Measurements from ENCODE around the gene MVB12B. TPM values are rescaled to one million over a fixed set of nuclear protein-coding genes. Genes with fewer than 3 reads are reported as not detected.

The MVB12B gene
- total RNA-seq, 1 experiment from 2014 or later: 10.9 TPM

DNA sequence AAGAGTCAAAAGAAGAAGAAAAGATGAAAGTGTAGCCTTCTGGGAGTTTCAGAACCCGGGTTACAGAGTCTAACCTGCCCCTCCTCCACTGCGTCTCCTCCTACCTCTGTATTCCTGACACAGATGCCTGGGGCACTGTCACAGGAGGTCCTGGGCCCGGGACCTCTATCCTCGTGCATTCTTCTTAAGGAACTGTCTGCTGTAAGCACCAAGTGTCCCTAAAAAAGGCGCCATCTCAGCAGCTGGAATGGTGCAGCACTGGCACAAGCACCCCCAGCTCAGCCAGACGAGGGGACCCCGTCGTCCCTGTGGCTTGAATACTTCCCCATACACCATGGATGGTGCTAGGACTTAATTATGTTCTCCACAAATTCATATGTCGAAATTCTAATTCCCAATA is 35.8 kb upstream of the MVB12B start:
- Histone ChIP-seq H3K27ac (ENCODE audit: low read depth, low read length) (no peak overlapping the region), H3K36me3 (ENCODE audit: control insufficient read depth in 1 of 2, insufficient read depth in 2 of 2, low read length in 2 of 2) (no peaks in the 10 kb centered on the region), H3K4me1 (ENCODE audit: control insufficient read depth in 1 of 2, insufficient read depth in 2 of 2, low read length in 2 of 2) (peaks cover 7 to 12% of the 10 kb centered on the region in 2 experiments; a peak in 2 of 4 replicates), H4K20me1 (ENCODE audit: insufficient read depth) (no peaks in the 10 kb centered on the region), H3K9me2 (ENCODE audit: insufficient read depth) (no peaks in the 10 kb centered on the region), H3K79me2 (ENCODE audit: insufficient read depth, low read length) (no peaks in the 10 kb centered on the region), H2AFZ (ENCODE audit: low read depth, low read length, poor library complexity, severe bottlenecking) (no peak overlapping the region), H3K9ac (ENCODE audit: low read length) (no peak overlapping the region), H3K9me3 (ENCODE audit: control insufficient read depth in 1 of 2, insufficient read depth in 1 of 2, low read depth in 1 of 2, low read length in 2 of 2) (no peaks in the 10 kb centered on the region), H3K4me2 (ENCODE audit: low read length) (no peak overlapping the region), H3K27me3 (ENCODE audit: insufficient read depth, low read length) (no peaks in the 10 kb centered on the region), H3K4me3 (replicated peaks in 1 of 2; ENCODE audit: low read depth in 1 of 2, low read length in 2 of 2) (no peak overlapping the region)
- no TSS peak for BruUV-seq (replicated peaks)
- CTCF ChIA-PET: no interaction called here
- DNase-seq (ENCODE audit: low read depth, low spot score): no peak
- POLR2A ChIA-PET: no interaction called here
- no peak for ATAC-seq
- intact Hi-C loops (cut with micrococcal nuclease): no loop called here
- TF ChIP-seq SP1 (IDR thresholded peaks at IDR 0.05; ENCODE audit: low read depth): no peak
- no peak for TF ChIP-seq POLR2AphosphoS5 (IDR thresholded peaks at IDR 0.05; ENCODE audit: low read depth, low read length)
- no peak for TF ChIP-seq ZFX (IDR thresholded peaks at IDR 0.05)
- TF ChIP-seq, protein P1, sequence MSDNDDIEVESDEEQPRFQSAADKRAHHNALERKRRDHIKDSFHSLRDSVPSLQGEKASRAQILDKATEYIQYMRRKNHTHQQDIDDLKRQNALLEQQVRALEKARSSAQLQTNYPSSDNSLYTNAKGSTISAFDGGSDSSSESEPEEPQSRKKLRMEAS (IDR thresholded peaks at IDR 0.05): no peak
- no peak for TF ChIP-seq EGR1 (IDR thresholded peaks at IDR 0.05; ENCODE audit: low read depth)
- no peak for TF ChIP-seq RAD21 (IDR thresholded peaks at IDR 0.05; ENCODE audit: low read depth)
- RAD21 ChIA-PET (ENCODE audit: low non-redundant PET in 1 of 2, low total read pairs in 2 of 2, uncharacterized antibody in 2 of 2, unreplicated experiment in 2 of 2): no interaction called here

DNA sequence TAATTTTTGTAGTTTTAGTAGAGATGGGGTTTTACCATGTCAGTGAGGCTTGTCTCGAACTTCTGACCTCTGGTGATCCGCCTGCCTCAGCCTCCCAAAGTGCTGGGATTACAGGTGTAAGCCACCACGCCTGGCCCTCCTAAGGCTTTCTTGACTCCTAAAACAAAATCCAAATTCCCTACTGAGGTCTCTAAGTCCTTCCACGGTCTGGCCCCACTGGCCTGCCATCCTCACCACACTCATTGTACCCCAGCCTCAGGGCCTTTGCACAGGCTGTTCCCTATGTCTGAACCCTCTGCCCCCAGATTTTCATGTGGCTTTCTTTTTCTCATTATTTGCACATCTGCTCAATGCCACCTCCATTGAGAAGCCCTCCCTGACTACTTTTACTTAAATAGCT is 34.7 kb upstream of the MVB12B start:
- CTCF ChIA-PET: interaction anchor here (2.8 kb wide), 1 partner anchor 10 kb away, joined by 12 read pairs; no protein-coding TSS in a partner anchor
- no TSS peak for BruUV-seq (replicated peaks)
- H4K20me1 ChIP-seq (ENCODE audit: insufficient read depth): no peaks in the 10 kb centered on the region
- DNase-seq (ENCODE audit: low read depth, low spot score) (no peak), ATAC-seq (no peak)
- RAD21 ChIA-PET (ENCODE audit: low non-redundant PET in 1 of 2, low total read pairs in 2 of 2, uncharacterized antibody in 2 of 2, unreplicated experiment in 2 of 2): no interaction called here
- H3K4me3 ChIP-seq (replicated peaks in 1 of 2; ENCODE audit: low read depth in 1 of 2, low read length in 2 of 2): no peak overlapping the region
- no peak overlapping the region for H3K4me2 ChIP-seq (ENCODE audit: low read length)
- no peaks in the 10 kb centered on the region for H3K9me2 ChIP-seq (ENCODE audit: insufficient read depth)
- no peak overlapping the region for H3K9ac ChIP-seq (ENCODE audit: low read length)
- no peaks in the 10 kb centered on the region for H3K36me3 ChIP-seq (ENCODE audit: control insufficient read depth in 1 of 2, insufficient read depth in 2 of 2, low read length in 2 of 2)
- no peaks in the 10 kb centered on the region for H3K79me2 ChIP-seq (ENCODE audit: insufficient read depth, low read length)
- no peak overlapping the region for H3K27ac ChIP-seq (ENCODE audit: low read depth, low read length)
- intact Hi-C loops (cut with micrococcal nuclease): no loop called here
- H3K27me3 ChIP-seq (ENCODE audit: insufficient read depth, low read length): no peaks in the 10 kb centered on the region
- H2AFZ ChIP-seq (ENCODE audit: low read depth, low read length, poor library complexity, severe bottlenecking): no peak overlapping the region
- TF ChIP-seq RAD21 (IDR thresholded peaks at IDR 0.05; ENCODE audit: low read depth) (no peak), POLR2AphosphoS5 (IDR thresholded peaks at IDR 0.05; ENCODE audit: low read depth, low read length) (no peak)
- H3K4me1 ChIP-seq (ENCODE audit: control insufficient read depth in 1 of 2, insufficient read depth in 2 of 2, low read length in 2 of 2): peaks cover 8 to 21% of the 10 kb centered on the region in 2 experiments; a peak in 2 of 4 replicates
- POLR2A ChIA-PET: no interaction called here
- H3K9me3 ChIP-seq (ENCODE audit: control insufficient read depth in 1 of 2, insufficient read depth in 1 of 2, low read depth in 1 of 2, low read length in 2 of 2): no peaks in the 10 kb centered on the region

Data from HCT116 (cell line).